Neural progenitor cell (in vitro differentiated cells): ENCODE data around the gene REN. TPM values are rescaled to one million over a fixed set of nuclear protein-coding genes. Genes with fewer than 3 reads are reported as not detected.
A peak's percentile ranks its signal among the peaks of the same experiment; 100 is the strongest.

Experiments
- DNase-seq: peaks from one replicate; pipeline ENCODE4 v3.0.0-alpha.2; 2016; ENCODE audit warnings: low spot score
- H2AFZ ChIP-seq: fragments of 200-600 bp; sonication (generic); replicated peaks from 2 replicates; pipeline ENCODE4 v1.6.1; 2016; ENCODE audit warnings: antibody characterized with exemption
- H3F3A ChIP-seq: fragments of 200-600 bp; sonication (generic); 2 replicates; pipeline ENCODE4 v1.6.1; 2016; ENCODE audit warnings: antibody characterized with exemption, low read depth
- H3K27ac ChIP-seq: fragments of 200-600 bp; sonication (generic); 2 replicates; pipeline ENCODE4 v1.5.1; 2016; ENCODE audit warnings: mild to moderate bottlenecking
- H3K27me3 ChIP-seq: fragments of 200-600 bp; sonication (generic); 2 replicates; pipeline ENCODE4 v1.6.1; 2016; ENCODE audit warnings: mild to moderate bottlenecking, moderate library complexity
- H3K36me3 ChIP-seq: fragments of 200-600 bp; sonication (generic); 2 replicates; pipeline ENCODE4 v1.5.1; 2016
- H3K4me1 ChIP-seq: fragments of 200-600 bp; sonication (generic); 2 replicates; pipeline ENCODE4 v1.6.1; 2016; ENCODE audit warnings: mixed run types
- H3K4me2 ChIP-seq: fragments of 200-600 bp; sonication (generic); 2 replicates; pipeline ENCODE4 v1.6.1; 2016
- H3K4me3 ChIP-seq: fragments of 200-600 bp; sonication (generic); 2 replicates; pipeline ENCODE4 v1.5.1; 2016
- H3K79me2 ChIP-seq: fragments of 200-600 bp; sonication (generic); 2 replicates; pipeline ENCODE4 v1.6.1; 2016; ENCODE audit warnings: low read depth
- H3K9ac ChIP-seq: fragments of 200-600 bp; sonication (generic); 2 replicates; pipeline ENCODE4 v1.6.1; 2016
- H3K9me3 ChIP-seq: fragments of 200-600 bp; sonication (generic); 2 replicates; pipeline ENCODE4 v1.5.1; 2016; ENCODE audit warnings: low read depth
- H4K20me1 ChIP-seq: fragments of 200-600 bp; sonication (generic); 2 replicates; pipeline ENCODE4 v1.6.1; 2016; ENCODE audit warnings: low read depth
- H3K27ac Mint-ChIP-seq: 3 replicates; pipeline ENCODE4 v1.8.0; 2021; ENCODE audit warnings: mixed read lengths
- H3K27me3 Mint-ChIP-seq: 2 replicates; pipeline ENCODE4 v1.8.0; 2022; ENCODE audit warnings: low read depth, mild to moderate bottlenecking, inconsistent platforms, moderate library complexity, mixed read lengths; ENCODE audit not compliant: insufficient read depth
- H3K36me3 Mint-ChIP-seq: 3 replicates; pipeline ENCODE4 v1.8.0; 2021; ENCODE audit warnings: mixed read lengths
- H3K4me1 Mint-ChIP-seq: 3 replicates; pipeline ENCODE4 v1.8.0; 2021; ENCODE audit warnings: mixed read lengths
- H3K4me3 Mint-ChIP-seq: 3 replicates; pipeline ENCODE4 v1.8.0; 2021; ENCODE audit warnings: mild to moderate bottlenecking, moderate library complexity, mixed read lengths
- H3K9me3 Mint-ChIP-seq: 3 replicates; pipeline ENCODE4 v1.8.0; 2020; ENCODE audit warnings: mixed read lengths
- EZH2 ChIP-seq: fragments of 200-600 bp; sonication (generic); IDR thresholded peaks from 2 replicates; pipeline ENCODE4 v1.6.1; 2017; ENCODE audit warnings: antibody characterized with exemption, mild to moderate bottlenecking, moderate library complexity
- EZH2phosphoT487 ChIP-seq: fragments of 200-600 bp; sonication (generic); IDR thresholded peaks from 2 replicates; pipeline ENCODE4 v1.6.1; 2017; ENCODE audit warnings: antibody characterized with exemption
- total RNA-seq: library from RNA; depleted of rRNA; stranded (reverse); fragments of >200 nt; gene quantifications from 2 replicates; pipeline ENCODE4 v1.2.3, GENCODE V29; 2015; ENCODE audit warnings: low replicate concordance
- TF ChIP-seq, protein P1 (sequence below): fragments of 200-600 bp; sonication (generic); IDR thresholded peaks from 2 replicates; pipeline ENCODE4 v1.5.1; 2017; ENCODE audit warnings: antibody characterized with exemption, mild to moderate bottlenecking

Gene REN
- total RNA-seq, 1 donor from 2014 or later: not detected

DNA sequence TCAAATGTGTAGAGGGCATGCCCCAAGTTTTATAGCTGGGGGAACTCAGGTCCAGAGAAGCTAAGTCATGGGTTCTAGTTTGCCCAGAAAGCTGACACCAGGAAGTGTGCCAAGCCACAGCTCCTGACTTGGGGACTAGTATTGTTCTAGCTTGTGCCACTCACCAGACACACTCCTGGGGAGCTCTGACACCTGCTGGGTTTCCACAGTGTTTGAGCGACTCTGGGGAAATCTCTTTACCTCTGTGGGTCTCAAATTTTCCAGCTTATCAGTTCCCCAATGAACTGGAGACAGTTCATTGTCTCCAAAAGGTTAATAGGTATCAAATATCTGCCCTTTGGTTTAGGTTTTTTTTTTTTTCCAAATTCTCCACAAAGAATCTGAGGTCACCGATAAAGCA is 25.9 kb upstream of the REN start:
- H3K4me1 ChIP-seq: peaks cover 16% of the 10 kb centered on the region
- H4K20me1 ChIP-seq: no peaks in the 10 kb centered on the region
- peaks cover 63% of the 10 kb centered on the region for H3K27me3 ChIP-seq
- no peaks in the 10 kb centered on the region for H3K79me2 ChIP-seq
- no peaks in the 10 kb centered on the region for H3K9me3 ChIP-seq
- H3K4me3 ChIP-seq: no peak overlapping the region
- DNase-seq: no peak
- Mint-ChIP-seq H3K27me3 (peaks cover 34% of the 10 kb centered on the region), H3K4me1 (peaks cover 17% of the 10 kb centered on the region), H3K36me3 (no peaks in the 10 kb centered on the region), H3K27ac (no peak overlapping the region), H3K4me3 (no peak overlapping the region), H3K9me3 (no peaks in the 10 kb centered on the region)
- no peak overlapping the region for H2AFZ ChIP-seq
- no peaks in the 10 kb centered on the region for H3K36me3 ChIP-seq
- H3F3A ChIP-seq: peaks cover 11% of the 10 kb centered on the region
- no peak overlapping the region for H3K4me2 ChIP-seq
- no peak overlapping the region for H3K27ac ChIP-seq
- no peak overlapping the region for H3K9ac ChIP-seq
- TF ChIP-seq, protein P1, sequence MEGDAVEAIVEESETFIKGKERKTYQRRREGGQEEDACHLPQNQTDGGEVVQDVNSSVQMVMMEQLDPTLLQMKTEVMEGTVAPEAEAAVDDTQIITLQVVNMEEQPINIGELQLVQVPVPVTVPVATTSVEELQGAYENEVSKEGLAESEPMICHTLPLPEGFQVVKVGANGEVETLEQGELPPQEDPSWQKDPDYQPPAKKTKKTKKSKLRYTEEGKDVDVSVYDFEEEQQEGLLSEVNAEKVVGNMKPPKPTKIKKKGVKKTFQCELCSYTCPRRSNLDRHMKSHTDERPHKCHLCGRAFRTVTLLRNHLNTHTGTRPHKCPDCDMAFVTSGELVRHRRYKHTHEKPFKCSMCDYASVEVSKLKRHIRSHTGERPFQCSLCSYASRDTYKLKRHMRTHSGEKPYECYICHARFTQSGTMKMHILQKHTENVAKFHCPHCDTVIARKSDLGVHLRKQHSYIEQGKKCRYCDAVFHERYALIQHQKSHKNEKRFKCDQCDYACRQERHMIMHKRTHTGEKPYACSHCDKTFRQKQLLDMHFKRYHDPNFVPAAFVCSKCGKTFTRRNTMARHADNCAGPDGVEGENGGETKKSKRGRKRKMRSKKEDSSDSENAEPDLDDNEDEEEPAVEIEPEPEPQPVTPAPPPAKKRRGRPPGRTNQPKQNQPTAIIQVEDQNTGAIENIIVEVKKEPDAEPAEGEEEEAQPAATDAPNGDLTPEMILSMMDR: no peak
- no peak for TF ChIP-seq EZH2

DNA sequence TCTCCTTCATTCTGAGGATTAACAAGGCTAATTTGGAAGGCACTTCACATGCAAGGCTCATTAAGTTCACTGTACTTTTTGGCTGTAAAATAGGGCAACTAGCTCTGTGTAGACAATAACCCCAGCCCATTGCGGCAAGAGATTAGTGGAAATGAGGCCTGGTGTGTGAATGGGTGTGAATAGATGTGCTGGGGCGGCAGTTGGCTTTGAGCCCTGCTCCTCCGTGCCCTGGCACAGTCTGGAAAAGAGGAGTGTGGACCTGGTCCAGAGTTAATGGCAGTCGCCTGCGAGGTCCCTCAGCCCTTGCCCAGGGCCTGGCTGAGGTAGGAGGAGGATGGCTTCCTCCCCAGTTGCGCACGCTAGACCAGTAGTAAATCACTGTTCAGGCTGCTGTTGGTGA is 25.3 kb upstream of the REN start:
- Histone ChIP-seq H3K36me3 (no peaks in the 10 kb centered on the region), H4K20me1 (no peaks in the 10 kb centered on the region), H2AFZ (no peak overlapping the region), H3F3A (peaks cover 11% of the 10 kb centered on the region), H3K9ac (no peak overlapping the region), H3K4me2 (no peak overlapping the region), H3K27ac (no peak overlapping the region), H3K4me3 (no peak overlapping the region), H3K4me1 (peaks cover 16% of the 10 kb centered on the region), H3K9me3 (no peaks in the 10 kb centered on the region), H3K79me2 (no peaks in the 10 kb centered on the region), H3K27me3 (peaks cover 69% of the 10 kb centered on the region)
- H3K4me1 Mint-ChIP-seq: peaks cover 17% of the 10 kb centered on the region
- no peak overlapping the region for H3K27ac Mint-ChIP-seq
- H3K36me3 Mint-ChIP-seq: no peaks in the 10 kb centered on the region
- TF ChIP-seq EZH2 (no peak), EZH2phosphoT487 (no peak)
- TF ChIP-seq, protein P1: no peak
- DNase-seq: no peak
- H3K27me3 Mint-ChIP-seq: peaks cover 35% of the 10 kb centered on the region
- no peaks in the 10 kb centered on the region for H3K9me3 Mint-ChIP-seq
- no peak overlapping the region for H3K4me3 Mint-ChIP-seq

DNA sequence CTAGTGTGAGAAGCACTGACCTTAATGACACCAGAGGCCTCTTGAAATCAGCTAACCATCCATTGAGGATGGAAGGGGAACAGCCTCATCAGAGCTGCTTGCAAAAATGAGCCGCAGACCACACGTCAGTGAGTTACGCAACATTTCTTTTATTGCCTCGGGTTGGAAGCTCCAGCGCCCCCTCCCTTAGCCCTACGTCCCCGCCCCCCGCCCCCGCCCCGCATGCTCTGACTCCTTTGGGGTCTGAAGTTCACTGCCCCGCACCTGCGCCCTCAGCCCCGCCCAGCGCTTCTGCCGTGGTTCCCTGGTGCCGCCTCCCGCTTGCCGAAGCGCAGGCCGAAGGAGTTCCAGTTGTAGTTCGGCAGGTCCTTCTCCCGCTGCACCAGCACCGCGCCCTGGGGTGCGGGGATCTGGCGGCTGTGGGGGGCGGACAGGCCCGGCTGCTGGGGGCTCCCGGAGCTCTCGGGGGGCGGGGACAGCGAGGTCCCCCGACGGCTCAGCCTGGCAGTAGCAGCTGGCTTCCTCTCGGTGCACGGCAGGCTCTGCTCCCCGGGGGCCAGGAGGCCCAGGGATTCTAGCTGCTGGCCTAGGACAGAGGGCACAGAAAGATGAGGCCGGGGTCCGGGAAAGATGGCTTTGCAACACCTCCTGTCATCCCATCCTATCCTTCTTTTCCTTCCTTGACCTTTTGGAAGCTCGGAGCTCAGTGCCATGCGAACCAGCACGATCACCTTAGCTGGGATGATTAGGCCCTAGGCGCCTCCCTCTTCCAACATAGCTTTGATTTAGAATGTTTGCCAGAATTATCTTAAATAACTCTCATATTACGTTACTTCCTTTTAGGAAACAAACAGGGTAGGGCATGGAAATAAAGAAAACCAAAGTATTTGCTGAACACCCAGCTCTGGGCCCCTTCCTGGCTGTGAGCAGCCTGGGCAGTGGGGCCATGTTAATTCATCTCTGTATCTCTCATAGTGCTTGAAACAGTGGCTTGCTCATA is 24.4 kb upstream of the REN start:
- Mint-ChIP-seq H3K36me3 (no peaks in the 10 kb centered on the region), H3K4me1 (peaks cover 17% of the 10 kb centered on the region), H3K4me3 (peak overlapping the region; percentile 61), H3K27ac (no peak overlapping the region), H3K27me3 (peaks cover 33% of the 10 kb centered on the region), H3K9me3 (no peaks in the 10 kb centered on the region)
- peaks cover 74% of the 10 kb centered on the region for H3K27me3 ChIP-seq
- H3K4me1 ChIP-seq: peaks cover 16% of the 10 kb centered on the region
- TF ChIP-seq EZH2phosphoT487: peak; percentile 66
- peak; percentile 45 for TF ChIP-seq EZH2
- TF ChIP-seq, protein P1: no peak
- no peaks in the 10 kb centered on the region for H3K36me3 ChIP-seq
- H2AFZ ChIP-seq: no peak overlapping the region
- no peaks in the 10 kb centered on the region for H3K79me2 ChIP-seq
- H3K9ac ChIP-seq: no peak overlapping the region
- DNase-seq: peak; percentile 33
- H3K4me2 ChIP-seq: peak overlapping the region; percentile 71
- H3F3A ChIP-seq: peaks cover 9% of the 10 kb centered on the region
- H3K27ac ChIP-seq: no peak overlapping the region
- no peaks in the 10 kb centered on the region for H4K20me1 ChIP-seq
- H3K9me3 ChIP-seq: no peaks in the 10 kb centered on the region
- H3K4me3 ChIP-seq: peak overlapping the region; percentile 31
